Embryonic facial prominence (tissue), 1 donor: ENCODE data around the gene TMEM204.

Source experiments
- DNase-seq: peaks from one replicate; pipeline ENCODE4 v3.0.0-alpha.2; 2016; ENCODE audit errors: extremely low spot score

Gene TMEM204

GRCh38 chr16:1538804-1539520 is 5.5 kb downstream of the TMEM204 start:
- no peak for DNase-seq

GRCh38 chr16:1539720-1540555 is 6.5 kb downstream of the TMEM204 start:
- DNase-seq: no peak

GRCh38 chr16:1540556-1540855 is 7.0 kb downstream of the TMEM204 start:
- DNase-seq: no peak

GRCh38 chr16:1541293-1542165 is 8.1 kb downstream of the TMEM204 start:
- no peak for DNase-seq

- no peak for DNase-seq
Observed at GRCh38 chr16:1542166-1542500, 8.7 kb downstream of the TMEM204 start.

GRCh38 chr16:1542533-1542932 is 9.1 kb downstream of the TMEM204 start:
- no peak for DNase-seq

- DNase-seq: no peak
Observed at GRCh38 chr16:1543085-1543896, 9.8 kb downstream of the TMEM204 start.

- no peak for DNase-seq
Observed at GRCh38 chr16:1545044-1546040, 11.9 kb downstream of the TMEM204 start.

- DNase-seq: no peak
Observed at GRCh38 chr16:1546430-1546829, 13.0 kb downstream of the TMEM204 start.

GRCh38 chr16:1548233-1548632 is 14.8 kb downstream of the TMEM204 start:
- DNase-seq: no peak

GRCh38 chr16:1548727-1549126 is 15.3 kb downstream of the TMEM204 start:
- no peak for DNase-seq

- DNase-seq: no peak
Observed at GRCh38 chr16:1550069-1550468, 16.6 kb downstream of the TMEM204 start.

GRCh38 chr16:1550696-1551095 is 17.2 kb downstream of the TMEM204 start:
- DNase-seq: no peak

- DNase-seq: no peak
Observed at GRCh38 chr16:1551166-1551565, 17.7 kb downstream of the TMEM204 start.

- DNase-seq: no peak
Observed at GRCh38 chr16:1552129-1552528, 18.7 kb downstream of the TMEM204 start.

- DNase-seq: no peak
Observed at GRCh38 chr16:1553946-1554825, 20.7 kb downstream of the TMEM204 start.

GRCh38 chr16:1554826-1555445 is 21.5 kb downstream of the TMEM204 start:
- no peak for DNase-seq

GRCh38 chr16:1556254-1556653 is 22.8 kb downstream of the TMEM204 start:
- DNase-seq: no peak

GRCh38 chr16:1557074-1557473 is 23.6 kb downstream of the TMEM204 start:
- no peak for DNase-seq
